ENCODE data around the gene SLC17A2.

Gene SLC17A2

DNA sequence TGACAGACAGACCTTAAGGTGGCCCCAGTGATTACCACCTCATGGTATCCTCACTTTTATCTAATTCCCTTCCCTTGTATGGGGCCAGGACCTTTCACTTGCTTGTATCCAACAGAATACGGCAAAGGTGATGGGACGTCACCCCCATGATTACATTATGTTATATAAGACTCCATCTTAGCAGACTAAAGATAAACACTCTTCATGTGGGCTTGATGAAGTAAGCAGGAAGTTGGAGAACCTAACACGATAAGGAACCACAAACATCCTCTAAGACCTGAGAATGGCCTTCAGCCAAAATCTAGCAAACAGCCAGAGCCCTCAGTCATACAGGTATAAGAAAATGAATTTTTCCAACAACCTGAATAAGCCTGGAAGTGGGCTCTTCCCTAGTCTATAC lies 64.5 kb downstream of the SLC17A2 start:
- Histone ChIP-seq H4K8ac (ENCODE audit: low read depth, low read length) (no peak overlapping the region), H3K36me3 (ENCODE audit: control insufficient read depth, insufficient read depth, low read length) (no peaks in the 10 kb centered on the region)

DNA sequence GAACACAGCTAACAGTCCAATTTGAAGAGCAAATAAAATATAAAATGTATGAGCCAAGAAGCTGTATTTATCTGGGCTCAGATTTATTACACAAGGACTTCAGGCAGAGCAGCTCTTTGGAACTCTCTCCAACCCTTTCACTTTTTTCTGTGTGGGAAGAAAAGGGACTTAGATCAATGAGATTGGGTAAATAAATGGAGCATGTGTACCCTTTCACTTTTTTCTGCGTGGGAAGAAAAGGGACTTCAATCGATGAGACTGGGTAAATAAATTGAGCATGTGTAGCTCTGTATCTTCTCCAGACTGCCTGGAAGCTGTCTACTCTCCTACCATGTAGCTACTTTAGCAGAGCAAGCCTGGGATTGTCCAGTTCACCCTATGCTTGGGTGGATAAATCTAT lies 67.1 kb downstream of the SLC17A2 start:
- Histone ChIP-seq H3K18ac (ENCODE audit: low read length) (no peak overlapping the region), H3K36me3 (ENCODE audit: control insufficient read depth, insufficient read depth, low read length) (no peaks in the 10 kb centered on the region), H3K79me1 (ENCODE audit: low read length) (no peaks in the 10 kb centered on the region), H3K79me2 (ENCODE audit: control insufficient read depth, insufficient read depth, low read length) (no peaks in the 10 kb centered on the region), H3K4me1 (ENCODE audit: control insufficient read depth, low read depth, low read length) (no peaks in the 10 kb centered on the region), H3K27ac (ENCODE audit: low read depth, low read length) (no peak overlapping the region), H4K5ac (ENCODE audit: low read length) (no peak overlapping the region), H3K4me2 (ENCODE audit: low read length) (no peak overlapping the region), H3K23ac (ENCODE audit: low read length) (no peak overlapping the region), H3K27me3 (ENCODE audit: insufficient read depth, low read length, poor library complexity) (no peaks in the 10 kb centered on the region), H2AK5ac (ENCODE audit: low read length) (no peak overlapping the region), H2BK120ac (ENCODE audit: low read depth, low read length) (no peak overlapping the region), H3K4ac (ENCODE audit: low read depth, low read length) (no peak overlapping the region), H4K8ac (ENCODE audit: low read depth, low read length) (no peak overlapping the region), H3K56ac (ENCODE audit: low read length) (no peak overlapping the region), H2BK15ac (replicated peaks; ENCODE audit: low read depth) (no peak overlapping the region), H3K4me3 (ENCODE audit: low read length) (no peak overlapping the region), H3K9ac (ENCODE audit: low read length) (no peak overlapping the region), H2BK5ac (ENCODE audit: low read length) (no peak overlapping the region)
- WGBS (ENCODE audit: extremely low coverage, insufficient coverage, low lambda C conversion rate): no CpG with 5 or more reads among the region's 2 CpGs
- DNase-seq: no peak

More for the DNA sequence above, 64.5 kb downstream of the SLC17A2 start:
- Histone ChIP-seq H3K4me2 (ENCODE audit: low read length) (no peak overlapping the region), H4K5ac (ENCODE audit: low read length) (no peak overlapping the region), H3K4ac (ENCODE audit: low read depth, low read length) (no peak overlapping the region), H2BK15ac (replicated peaks; ENCODE audit: low read depth) (no peak overlapping the region), H3K27ac (ENCODE audit: low read depth, low read length) (no peak overlapping the region), H3K4me3 (ENCODE audit: low read length) (no peak overlapping the region), H2BK5ac (ENCODE audit: low read length) (no peak overlapping the region), H3K23ac (ENCODE audit: low read length) (no peak overlapping the region), H3K56ac (ENCODE audit: low read length) (no peak overlapping the region), H3K4me1 (ENCODE audit: control insufficient read depth, low read depth, low read length) (no peaks in the 10 kb centered on the region), H3K9ac (ENCODE audit: low read length) (no peak overlapping the region), H3K79me1 (ENCODE audit: low read length) (no peaks in the 10 kb centered on the region), H3K18ac (ENCODE audit: low read length) (no peak overlapping the region), H2AK5ac (ENCODE audit: low read length) (no peak overlapping the region), H3K27me3 (ENCODE audit: insufficient read depth, low read length, poor library complexity) (no peaks in the 10 kb centered on the region), H3K79me2 (ENCODE audit: control insufficient read depth, insufficient read depth, low read length) (no peaks in the 10 kb centered on the region), H2BK120ac (ENCODE audit: low read depth, low read length) (no peak overlapping the region)
- no peak for DNase-seq
- WGBS (ENCODE audit: extremely low coverage, insufficient coverage, low lambda C conversion rate): no CpG with 5 or more reads among the region's 3 CpGs

All from mesendoderm (in vitro differentiated cells).